NCI-H524 (cell line): ENCODE data around the gene VSIR.

Source experiments
- DNase-seq, 2 experiments: peaks; one replicate each; lab custom pipeline; 2025; lab: John Stamatoyannopoulos, UW

VSIR gene

GRCh38 chr10:71747039-71747531 lies 26.2 kb downstream of the VSIR start:
- DNase-seq, result no peak

- DNase-seq, result no peak
Measured at GRCh38 chr10:71746344-71747037, 26.8 kb downstream of the VSIR start.

- DNase-seq, result no peak
Measured at GRCh38 chr10:71745664-71746250, 27.6 kb downstream of the VSIR start.

GRCh38 chr10:71744897-71745663 lies 28.2 kb downstream of the VSIR start:
- DNase-seq, result no peak

GRCh38 chr10:71743866-71744265 lies 29.5 kb downstream of the VSIR start:
- no peak for DNase-seq

GRCh38 chr10:71743089-71743838 lies 30.1 kb downstream of the VSIR start:
- DNase-seq, result no peak

- no peak for DNase-seq
Measured at GRCh38 chr10:71742301-71743088, 30.8 kb downstream of the VSIR start.

GRCh38 chr10:71741671-71742070 lies 31.6 kb downstream of the VSIR start:
- no peak for DNase-seq

GRCh38 chr10:71741029-71741428 lies 32.3 kb downstream of the VSIR start:
- DNase-seq, result no peak

GRCh38 chr10:71740069-71740653 lies 33.2 kb downstream of the VSIR start:
- DNase-seq, result no peak

GRCh38 chr10:71739358-71739900 lies 33.9 kb downstream of the VSIR start:
- DNase-seq, result no peak

- no peak for DNase-seq
Measured at GRCh38 chr10:71737834-71738197, 35.5 kb downstream of the VSIR start.

- DNase-seq, result no peak
Measured at GRCh38 chr10:71737001-71737833, 36.1 kb downstream of the VSIR start.

GRCh38 chr10:71736570-71736952 lies 36.8 kb downstream of the VSIR start:
- peak in 1 of 2 experiments; percentile 8 for DNase-seq

- no peak for DNase-seq
Measured at GRCh38 chr10:71735709-71736569, 37.4 kb downstream of the VSIR start.

- no peak for DNase-seq
Measured at GRCh38 chr10:71734797-71735196, 38.5 kb downstream of the VSIR start.

- no peak for DNase-seq
Measured at GRCh38 chr10:71731791-71732190, 41.5 kb downstream of the VSIR start.

- DNase-seq, result no peak
Measured at GRCh38 chr10:71729161-71729636, 44.1 kb downstream of the VSIR start.
